HepG2 (cell line): ENCODE measurements around the gene NT5C3B. TPM values are rescaled to one million over a fixed set of nuclear protein-coding genes. Genes with fewer than 3 reads are reported as not detected.
A peak's percentile ranks its signal among the peaks of the same experiment; 100 is the strongest.

Source experiments
- ATF2 ChIP-seq: sonication (generic); formaldehyde crosslinking; IDR thresholded peaks from 2 replicates; pipeline ENCODE4 v1.4.0; 2020; ENCODE audit warnings: missing genetic modification reagents
- CBX1 ChIP-seq: IDR thresholded peaks from one replicate; pipeline ENCODE4 v1.6.1; 2016; ENCODE audit warnings: antibody characterized with exemption, low read depth
- CBX2 ChIP-seq, 2 experiments: fragments of 200-600 bp in 1 of 2; sonication (generic); formaldehyde crosslinking in 1 of 2; IDR thresholded peaks; 2 replicates each; pipeline versions ENCODE4 v1.7.0 to v1.8.1; 2018 to 2022; ENCODE audit warnings: low read depth in 2 of 2, low read length in 1 of 2, mild to moderate bottlenecking in 1 of 2, missing genetic modification reagents in 1 of 2
- CC2D1A ChIP-seq: sonication (generic); formaldehyde crosslinking; IDR thresholded peaks from 2 replicates; pipeline ENCODE4 v1.8.1; 2023; ENCODE audit warnings: mild to moderate bottlenecking, missing genetic modification reagents
- GATAD1 ChIP-seq: IDR thresholded peaks from 2 replicates; pipeline ENCODE4 v1.6.1; 2016; ENCODE audit warnings: missing genetic modification reagents, missing compliant biosample characterization
- HDAC1 ChIP-seq: sonication (generic); formaldehyde crosslinking; IDR thresholded peaks from 2 replicates; pipeline ENCODE4 v1.5.1; 2020; ENCODE audit warnings: mild to moderate bottlenecking, missing genetic modification reagents
- HDAC2 ChIP-seq: sonication (generic); formaldehyde crosslinking; IDR thresholded peaks from 2 replicates; pipeline ENCODE4 v1.4.0; 2020; ENCODE audit warnings: missing genetic modification reagents
- HOXD1 ChIP-seq: sonication (generic); formaldehyde crosslinking; IDR thresholded peaks from 2 replicates; pipeline ENCODE4 v1.5.0; 2020; ENCODE audit warnings: missing genetic modification reagents
- ISX ChIP-seq: sonication (generic); formaldehyde crosslinking; conservative IDR thresholded peaks from 2 replicates; pipeline ENCODE4 v1.5.0; 2020; ENCODE audit warnings: missing genetic modification reagents
- KAT7 ChIP-seq: IDR thresholded peaks from 2 replicates; pipeline ENCODE4 v1.6.1; 2018; ENCODE audit warnings: borderline replicate concordance, missing compliant biosample characterization
- KLF6 ChIP-seq: IDR thresholded peaks from 2 replicates; pipeline ENCODE4 v1.8.0; 2016; ENCODE audit warnings: missing biosample characterization, missing genetic modification reagents
- MIER3 ChIP-seq: IDR thresholded peaks from 2 replicates; pipeline ENCODE4 v1.6.1; 2016; ENCODE audit warnings: missing compliant biosample characterization, borderline replicate concordance
- MXD1 ChIP-seq: sonication (generic); formaldehyde crosslinking; IDR thresholded peaks from 2 replicates; pipeline ENCODE4 v1.4.0; 2020; ENCODE audit warnings: mild to moderate bottlenecking, missing genetic modification reagents
- NFAT5 ChIP-seq: sonication (generic); formaldehyde crosslinking; IDR thresholded peaks from 2 replicates; pipeline ENCODE4 v1.4.0; 2020; ENCODE audit warnings: missing genetic modification reagents
- PHB2 ChIP-seq: fragments of 450-650 bp; IDR thresholded peaks from 2 replicates; pipeline ENCODE4 v1.6.1; 2018; ENCODE audit not compliant: partially characterized antibody
- RXRB ChIP-seq: IDR thresholded peaks from 2 replicates; pipeline ENCODE4 v1.6.1; 2016; ENCODE audit warnings: borderline replicate concordance, missing genetic modification reagents, missing compliant biosample characterization
- SIX4 ChIP-seq: sonication (generic); formaldehyde crosslinking; IDR thresholded peaks from 2 replicates; pipeline ENCODE4 v1.4.0; 2020; ENCODE audit warnings: missing genetic modification reagents
- SRSF1 ChIP-seq: fragments of 200-400 bp; formaldehyde crosslinking; optimal IDR thresholded peaks from 2 replicates; pipeline ENCODE3; 2017; ENCODE audit warnings: mild to moderate bottlenecking, low read depth, low read length, moderate library complexity
- SRY ChIP-seq: sonication (generic); formaldehyde crosslinking; IDR thresholded peaks from 2 replicates; pipeline ENCODE4 v1.8.0; 2022; ENCODE audit warnings: mild to moderate bottlenecking, missing genetic modification reagents
- THYN1 ChIP-seq: sonication (generic); formaldehyde crosslinking; IDR thresholded peaks from 2 replicates; pipeline ENCODE4 v1.8.1; 2023; ENCODE audit warnings: low read depth, mild to moderate bottlenecking, moderate library complexity, missing genetic modification reagents, borderline replicate concordance
- ZNF343 ChIP-seq: sonication (generic); formaldehyde crosslinking; IDR thresholded peaks from 2 replicates; pipeline ENCODE4 v1.4.0; 2020; ENCODE audit warnings: mild to moderate bottlenecking, missing genetic modification reagents
- ZNF75D ChIP-seq: sonication (generic); formaldehyde crosslinking; IDR thresholded peaks from 2 replicates; pipeline ENCODE4 v1.8.1; 2023; ENCODE audit warnings: missing genetic modification reagents, mild to moderate bottlenecking, borderline replicate concordance
- ZNF781 ChIP-seq: sonication (generic); formaldehyde crosslinking; IDR thresholded peaks from 2 replicates; pipeline ENCODE4 v1.5.1; 2020; ENCODE audit warnings: borderline replicate concordance, mild to moderate bottlenecking, missing genetic modification reagents; ENCODE audit errors: not compliant biosample characterization
- ZNF788 ChIP-seq: sonication (generic); formaldehyde crosslinking; IDR thresholded peaks from 2 replicates; pipeline ENCODE4 v1.5.0; 2020; ENCODE audit warnings: mild to moderate bottlenecking, missing genetic modification reagents, borderline replicate concordance
- polyA plus RNA-seq, 8 experiments: library from polyadenylated mRNA; depleted of rRNA in 3 of 8; stranded (reverse) in 7 of 8; unstranded in 1 of 8; fragments of >200 nt; fragmentation: Illumina TruSeq in 4 of 8; extraction: Trizol in 4 of 8; gene quantifications; 2 replicates each; pipeline versions ENCODE4 v1.2.1 to v1.2.3, GENCODE V29; 2011 to 2016; ENCODE audit warnings: low read depth in 4 of 8, missing spikeins in 1 of 8, mixed read lengths in 1 of 8; ENCODE audit not compliant: insufficient read depth in 1 of 8
- total RNA-seq, 5 experiments: library from RNA; depleted of rRNA; stranded (reverse); fragments of >200 nt; fragmentation: Illumina TruSeq; extraction: Trizol; gene quantifications; 2 replicates each; pipeline ENCODE4 v1.2.3, GENCODE V29; 2016; ENCODE audit warnings: low read depth in 1 of 5

NT5C3B gene
- total and polyA plus RNA-seq, 2 of the 13 experiments (the other 11 are each of a cell fraction or from before 2014, with no cell fraction given): 104 to 126 TPM

- TF ChIP-seq MIER3 (CRISPR knock-in tag) (peak; percentile 56; the same call in 1 of the 2 replicates), MXD1 (CRISPR knock-in tag) (no peak), KLF6 (CRISPR knock-in tag) (no peak), GATAD1 (CRISPR knock-in tag) (no peak), NFAT5 (no peak; the same call in 1 of the 2 replicates), THYN1 (no peak), HOXD1 (CRISPR knock-in tag) (no peak), ZNF75D (CRISPR knock-in tag) (no peak), RXRB (CRISPR knock-in tag) (0 out of 2 replicates have a peak, but pooled peaks have one; percentile 35), ZNF788 (CRISPR knock-in tag) (no peak), HDAC2 (CRISPR knock-in tag) (peak; percentile 33; the same call in 1 of the 2 replicates), HDAC1 (CRISPR knock-in tag) (peak; percentile 76), ATF2 (CRISPR knock-in tag) (0 out of 2 replicates have a peak, but pooled peaks have one; percentile 15), ISX (CRISPR knock-in tag) (no peak), ZNF343 (CRISPR knock-in tag) (no peak), SRSF1 (peak; percentile 77), SRY (CRISPR knock-in tag) (0 out of 2 replicates have a peak, but pooled peaks have one; percentile 53), PHB2 (no peak), CC2D1A (CRISPR knock-in tag) (no peak), CBX2 (IDR thresholded peaks at IDR 0.05; ENCODE audit: low read depth, low read length) (no peak), CBX2 (CRISPR knock-in tag; IDR thresholded peaks at IDR 0.05; ENCODE audit: low read depth) (no peak), CBX1 (no peak), KAT7 (CRISPR knock-in tag) (0 out of 2 replicates have a peak, but pooled peaks have one; percentile 9), SIX4 (no peak), ZNF781 (CRISPR knock-in tag) (no peak)
These were observed 35.2 kb downstream of the NT5C3B start (continued) for GRCh38 chr17:41800601-41801373.
